VCaP (cell line): ENCODE results near the gene TNFSF4.

Experiments used
- H3K27ac ChIP-seq: fragments of 450-650 bp; 2 replicates; pipeline ENCODE4 v1.5.1; 2017
- CTCF ChIP-seq: fragments of 450-650 bp; conservative IDR thresholded peaks from 2 replicates; pipeline ENCODE4 v1.5.1; 2017; ENCODE audit warnings: mild to moderate bottlenecking, moderate library complexity

Gene TNFSF4

GRCh38 chr1:173193639-173194038 lies 13.5 kb downstream of the TNFSF4 start:
- TF ChIP-seq CTCF, result no peak
- H3K27ac ChIP-seq, result no peak overlapping the region

GRCh38 chr1:173191011-173191705 lies 16.0 kb downstream of the TNFSF4 start:
- H3K27ac ChIP-seq, result peak overlapping the region; percentile 64; the same call in 1 of the 2 replicates
- no peak for TF ChIP-seq CTCF

GRCh38 chr1:173190101-173190936 lies 16.8 kb downstream of the TNFSF4 start:
- TF ChIP-seq CTCF, result no peak
- peak overlapping the region; percentile 64 for H3K27ac ChIP-seq

- no peak for TF ChIP-seq CTCF
- no peak overlapping the region for H3K27ac ChIP-seq
Measured at GRCh38 chr1:173187671-173188237, 19.4 kb downstream of the TNFSF4 start.

GRCh38 chr1:173181791-173182190 lies 25.3 kb downstream of the TNFSF4 start:
- H3K27ac ChIP-seq, result no peak overlapping the region
- no peak for TF ChIP-seq CTCF

GRCh38 chr1:173176246-173176645 lies 30.9 kb downstream of the TNFSF4 start:
- no peak overlapping the region for H3K27ac ChIP-seq
- no peak for TF ChIP-seq CTCF

- no peak overlapping the region for H3K27ac ChIP-seq
Measured at GRCh38 chr1:173175514-173176145, 31.5 kb downstream of the TNFSF4 start.

More at GRCh38 chr1:173175514-173176145, 31.5 kb downstream of the TNFSF4 start:
- TF ChIP-seq CTCF, result no peak
